Stimulated activated memory B cell treated with anti-CD40 and anti-IgM and Interleukin-4, amounts not matched to agents 10 μg/mL and 1 μg/mL and 100 μg/mL, for 72 hours (primary cell): ENCODE data around the gene EYS.
A peak's percentile ranks its signal among the peaks of the same experiment; 100 is the strongest.

Experiments used
- ATAC-seq: fragments of 150-1000 bp; cut with Tn5 transposase; 2 replicates; pipeline ENCODE4 v1.10.0; 2021
- H3K27ac Mint-ChIP-seq: one replicate; pipeline ENCODE4 v1.8.0; 2022; ENCODE audit warnings: mild to moderate bottlenecking, mixed read lengths
- H3K27me3 Mint-ChIP-seq: one replicate; pipeline ENCODE4 v1.8.0; 2022; ENCODE audit warnings: mixed read lengths
- H3K36me3 Mint-ChIP-seq: one replicate; pipeline ENCODE4 v1.8.0; 2022; ENCODE audit warnings: mixed read lengths
- H3K4me1 Mint-ChIP-seq: one replicate; pipeline ENCODE4 v1.8.0; 2022; ENCODE audit warnings: mixed read lengths
- H3K4me3 Mint-ChIP-seq: one replicate; pipeline ENCODE4 v1.8.0; 2022; ENCODE audit warnings: mild to moderate bottlenecking, moderate library complexity, mixed read lengths
- H3K9me3 Mint-ChIP-seq: one replicate; pipeline ENCODE4 v1.8.0; 2022; ENCODE audit warnings: mixed read lengths

The EYS gene

GRCh38 chr6:63731930-63732329 lies 1975.1 kb downstream of the EYS start:
- no peak overlapping the region for H3K4me3 Mint-ChIP-seq
- H3K27ac Mint-ChIP-seq, result no peak overlapping the region
- no peak for ATAC-seq
- no peaks in the 10 kb centered on the region for H3K4me1 Mint-ChIP-seq
- H3K9me3 Mint-ChIP-seq, result peaks cover 13% of the 10 kb centered on the region
- peaks cover 6% of the 10 kb centered on the region for H3K36me3 Mint-ChIP-seq
- no peaks in the 10 kb centered on the region for H3K27me3 Mint-ChIP-seq

DNA sequence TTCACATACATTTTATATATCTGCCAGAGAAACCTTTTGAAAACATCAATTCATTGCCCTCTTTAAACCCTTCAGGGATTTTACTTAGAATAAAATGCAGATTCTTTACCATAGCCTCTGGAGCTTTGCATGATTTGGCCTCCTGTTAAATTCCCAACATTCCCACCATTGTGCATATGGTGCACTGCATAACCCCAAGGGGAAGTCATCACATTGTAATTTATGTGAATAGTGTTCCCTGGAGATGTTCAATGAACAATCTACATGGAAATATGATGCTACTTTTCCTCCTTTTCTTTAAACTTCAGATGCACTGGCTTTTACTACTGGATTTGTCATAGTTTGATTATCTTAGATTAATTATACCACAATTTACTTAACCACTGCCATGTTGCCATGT lies 1976.7 kb downstream of the EYS start:
- no peaks in the 10 kb centered on the region for H3K4me1 Mint-ChIP-seq
- ATAC-seq, result no peak
- no peak overlapping the region for H3K4me3 Mint-ChIP-seq
- no peaks in the 10 kb centered on the region for H3K27me3 Mint-ChIP-seq
- H3K27ac Mint-ChIP-seq, result no peak overlapping the region
- H3K9me3 Mint-ChIP-seq, result peaks cover 8% of the 10 kb centered on the region
- H3K36me3 Mint-ChIP-seq, result peaks cover 6% of the 10 kb centered on the region

DNA sequence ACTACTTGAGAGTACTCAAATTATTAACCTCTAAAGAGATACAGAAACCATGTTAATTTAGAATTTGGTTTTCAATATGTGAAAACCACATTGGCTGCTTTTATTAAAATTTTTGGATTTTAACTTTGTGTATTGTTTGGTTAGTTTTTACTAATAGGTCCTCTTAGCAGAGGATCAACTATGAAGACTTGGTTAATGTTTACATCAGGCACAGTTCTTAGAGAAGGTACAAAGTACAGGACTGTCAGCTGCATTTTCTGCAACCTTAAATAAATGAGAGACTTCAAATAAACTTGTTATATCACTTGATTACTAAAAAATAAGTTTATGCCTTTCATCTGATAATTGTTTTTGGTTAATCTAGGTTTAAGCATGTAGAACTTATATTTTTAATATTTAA lies 1982.3 kb downstream of the EYS start:
- no peaks in the 10 kb centered on the region for H3K27me3 Mint-ChIP-seq
- H3K4me3 Mint-ChIP-seq, result no peak overlapping the region
- ATAC-seq, result no peak
- H3K36me3 Mint-ChIP-seq, result peaks cover 4% of the 10 kb centered on the region
- H3K9me3 Mint-ChIP-seq, result no peaks in the 10 kb centered on the region
- H3K27ac Mint-ChIP-seq, result no peak overlapping the region
- no peaks in the 10 kb centered on the region for H3K4me1 Mint-ChIP-seq

- ATAC-seq, result no peak
- no peaks in the 10 kb centered on the region for H3K4me1 Mint-ChIP-seq
- no peak overlapping the region for H3K4me3 Mint-ChIP-seq
- H3K9me3 Mint-ChIP-seq, result no peaks in the 10 kb centered on the region
- H3K36me3 Mint-ChIP-seq, result peaks cover 5% of the 10 kb centered on the region
- no peak overlapping the region for H3K27ac Mint-ChIP-seq
- H3K27me3 Mint-ChIP-seq, result no peaks in the 10 kb centered on the region
These were observed 1985.8 kb downstream of the EYS start for GRCh38 chr6:63721181-63721580.

DNA sequence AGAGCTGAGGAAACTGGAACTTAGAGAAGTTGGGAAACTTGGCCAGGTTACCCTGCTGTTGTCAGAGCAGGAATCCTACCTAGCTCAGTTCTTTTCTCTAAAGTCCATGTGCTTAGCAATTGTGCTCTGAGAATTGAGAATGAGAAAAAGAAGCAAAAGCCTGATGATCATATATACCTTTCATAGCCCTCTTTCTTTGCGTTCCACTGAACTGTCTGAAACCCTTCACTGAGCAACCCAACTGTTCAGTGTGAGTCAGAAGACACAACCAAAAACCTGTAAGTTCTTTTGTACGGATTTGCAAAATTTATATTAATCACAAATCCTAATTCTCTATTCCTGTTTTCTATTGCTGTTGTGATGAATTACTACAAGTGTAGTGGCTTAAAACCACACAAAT lies 1990.9 kb downstream of the EYS start:
- Mint-ChIP-seq H3K27me3 (no peaks in the 10 kb centered on the region), H3K4me1 (no peaks in the 10 kb centered on the region), H3K36me3 (peaks cover 30% of the 10 kb centered on the region), H3K9me3 (no peaks in the 10 kb centered on the region), H3K27ac (no peak overlapping the region), H3K4me3 (no peak overlapping the region)
- ATAC-seq, result no peak

GRCh38 chr6:63714091-63714490 lies 1992.9 kb downstream of the EYS start:
- Mint-ChIP-seq H3K9me3 (no peaks in the 10 kb centered on the region), H3K27me3 (no peaks in the 10 kb centered on the region), H3K4me1 (no peaks in the 10 kb centered on the region), H3K27ac (no peak overlapping the region), H3K4me3 (no peak overlapping the region), H3K36me3 (peaks cover 45% of the 10 kb centered on the region)
- no peak for ATAC-seq

DNA sequence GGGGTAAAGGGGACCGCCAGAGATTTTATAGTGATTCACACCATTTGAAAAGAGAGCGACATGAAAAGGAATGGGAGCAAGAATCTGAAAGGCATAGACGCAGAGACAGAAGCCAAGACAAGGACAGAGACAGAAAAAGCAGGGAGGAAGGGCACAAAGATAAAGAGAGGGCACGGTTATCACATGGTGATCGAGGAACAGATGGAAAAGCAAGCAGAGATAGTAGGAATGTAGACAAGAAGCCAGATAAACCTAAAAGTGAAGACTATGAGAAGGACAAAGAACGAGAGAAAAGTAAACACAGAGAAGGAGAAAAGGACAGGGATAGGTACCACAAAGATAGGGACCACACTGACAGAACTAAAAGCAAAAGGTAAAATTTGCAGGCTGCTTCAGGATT lies 1993.7 kb downstream of the EYS start:
- ATAC-seq, result no peak
- no peaks in the 10 kb centered on the region for H3K9me3 Mint-ChIP-seq
- peaks cover 46% of the 10 kb centered on the region for H3K36me3 Mint-ChIP-seq
- H3K4me1 Mint-ChIP-seq, result no peaks in the 10 kb centered on the region
- no peak overlapping the region for H3K27ac Mint-ChIP-seq
- H3K4me3 Mint-ChIP-seq, result no peak overlapping the region
- no peaks in the 10 kb centered on the region for H3K27me3 Mint-ChIP-seq

GRCh38 chr6:63709148-63709547 lies 1997.9 kb downstream of the EYS start:
- H3K27ac Mint-ChIP-seq, result no peak overlapping the region
- no peak overlapping the region for H3K4me3 Mint-ChIP-seq
- H3K9me3 Mint-ChIP-seq, result no peaks in the 10 kb centered on the region
- no peaks in the 10 kb centered on the region for H3K27me3 Mint-ChIP-seq
- no peak for ATAC-seq
- peaks cover 66% of the 10 kb centered on the region for H3K36me3 Mint-ChIP-seq
- H3K4me1 Mint-ChIP-seq, result no peaks in the 10 kb centered on the region

DNA sequence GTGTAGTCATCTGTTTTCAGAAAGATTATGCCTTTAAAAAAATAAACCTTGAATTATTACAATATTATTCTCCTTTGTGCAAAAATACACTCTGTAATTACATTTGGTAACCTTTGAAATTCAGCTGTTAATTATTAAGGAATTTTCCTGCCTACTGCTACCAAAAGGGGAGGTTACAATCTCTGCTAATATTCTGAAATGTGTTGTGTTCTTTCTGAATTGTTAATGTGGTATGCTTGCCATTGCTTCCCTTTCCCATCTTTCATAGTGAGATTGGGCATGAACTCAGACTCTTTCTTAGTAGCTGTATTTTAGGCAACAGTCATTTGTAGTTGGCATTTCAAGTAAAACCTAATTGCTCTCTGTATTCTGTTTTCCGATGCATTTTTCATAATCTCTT lies 1998.4 kb downstream of the EYS start:
- no peaks in the 10 kb centered on the region for H3K27me3 Mint-ChIP-seq
- no peak overlapping the region for H3K27ac Mint-ChIP-seq
- H3K36me3 Mint-ChIP-seq, result peaks cover 67% of the 10 kb centered on the region
- no peaks in the 10 kb centered on the region for H3K4me1 Mint-ChIP-seq
- no peak overlapping the region for H3K4me3 Mint-ChIP-seq
- no peaks in the 10 kb centered on the region for H3K9me3 Mint-ChIP-seq
- ATAC-seq, result no peak

DNA sequence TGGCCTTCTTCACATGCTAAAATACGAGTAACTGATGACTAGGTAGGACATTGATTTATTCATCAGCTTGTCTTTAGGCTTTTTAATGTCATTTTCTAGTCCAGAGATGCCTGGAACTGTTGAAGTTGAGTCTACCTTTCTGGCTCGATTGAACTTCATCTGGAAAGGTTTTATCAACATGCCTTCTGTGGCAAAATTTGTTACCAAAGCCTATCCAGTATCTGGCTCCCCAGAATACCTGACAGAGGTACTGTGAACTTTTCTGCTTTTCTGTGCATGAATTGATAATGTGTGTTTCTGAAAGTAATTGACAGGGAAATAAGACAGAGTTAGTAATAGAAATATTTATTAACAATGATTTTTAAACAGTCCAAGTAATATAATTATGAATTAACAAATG lies 2000.4 kb downstream of the EYS start:
- H3K27ac Mint-ChIP-seq, result no peak overlapping the region
- H3K9me3 Mint-ChIP-seq, result no peaks in the 10 kb centered on the region
- no peak overlapping the region for H3K4me3 Mint-ChIP-seq
- peaks cover 60% of the 10 kb centered on the region for H3K36me3 Mint-ChIP-seq
- no peaks in the 10 kb centered on the region for H3K27me3 Mint-ChIP-seq
- no peaks in the 10 kb centered on the region for H3K4me1 Mint-ChIP-seq
- ATAC-seq, result no peak

- Mint-ChIP-seq H3K4me1 (no peaks in the 10 kb centered on the region), H3K27ac (peak overlapping the region; percentile 27), H3K4me3 (no peak overlapping the region)
These were observed 2001.3 kb downstream of the EYS start for GRCh38 chr6:63705707-63706106.

DNA sequence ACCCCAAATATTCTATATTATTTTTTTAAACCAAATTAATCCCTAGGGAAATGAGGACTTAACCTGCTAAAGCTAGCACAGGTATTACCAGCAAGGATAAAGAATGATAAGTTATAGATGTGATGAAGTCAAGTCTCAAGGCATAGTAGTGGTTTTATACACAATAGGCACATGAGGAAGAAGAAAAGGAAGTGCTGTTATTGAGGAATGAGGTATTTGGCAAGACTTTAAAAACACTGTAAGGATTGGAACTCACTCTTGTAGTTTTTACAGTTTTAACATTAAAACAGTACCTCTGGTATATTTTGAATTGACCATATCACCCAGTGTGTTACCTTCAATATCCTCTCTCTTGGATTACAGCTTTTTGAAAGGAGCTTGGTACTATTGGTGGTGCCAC lies 2016.8 kb downstream of the EYS start:
- no peaks in the 10 kb centered on the region for H3K27me3 Mint-ChIP-seq
- ATAC-seq, result no peak
- H3K36me3 Mint-ChIP-seq, result peaks cover 29% of the 10 kb centered on the region
- H3K9me3 Mint-ChIP-seq, result no peaks in the 10 kb centered on the region
- no peak overlapping the region for H3K27ac Mint-ChIP-seq
- H3K4me3 Mint-ChIP-seq, result no peak overlapping the region
- H3K4me1 Mint-ChIP-seq, result peaks cover 18% of the 10 kb centered on the region

More at GRCh38 chr6:63705707-63706106, 2001.3 kb downstream of the EYS start:
- no peak for ATAC-seq
- Mint-ChIP-seq H3K27me3 (no peaks in the 10 kb centered on the region), H3K9me3 (no peaks in the 10 kb centered on the region), H3K36me3 (peaks cover 57% of the 10 kb centered on the region)

DNA sequence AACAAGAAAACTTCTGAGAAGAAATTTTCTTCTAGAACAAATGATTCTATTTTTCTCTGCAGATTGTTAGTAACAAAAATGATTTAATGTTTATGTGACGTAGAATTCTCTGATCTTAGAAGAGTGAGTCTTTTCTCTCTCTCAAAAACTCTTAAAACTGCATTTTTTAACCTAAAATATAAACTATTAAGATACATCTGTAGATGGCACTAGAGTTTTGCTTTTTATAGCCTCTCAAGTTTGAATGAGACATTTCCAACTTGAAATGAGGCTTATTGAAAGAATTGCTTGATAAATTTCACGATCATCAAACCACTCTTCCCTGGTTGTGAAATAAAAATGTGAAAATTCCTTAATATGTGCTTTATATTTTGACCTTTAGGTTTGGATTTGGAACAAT lies 2017.6 kb downstream of the EYS start:
- no peak for ATAC-seq
- Mint-ChIP-seq H3K9me3 (no peaks in the 10 kb centered on the region), H3K36me3 (peaks cover 27% of the 10 kb centered on the region)

DNA sequence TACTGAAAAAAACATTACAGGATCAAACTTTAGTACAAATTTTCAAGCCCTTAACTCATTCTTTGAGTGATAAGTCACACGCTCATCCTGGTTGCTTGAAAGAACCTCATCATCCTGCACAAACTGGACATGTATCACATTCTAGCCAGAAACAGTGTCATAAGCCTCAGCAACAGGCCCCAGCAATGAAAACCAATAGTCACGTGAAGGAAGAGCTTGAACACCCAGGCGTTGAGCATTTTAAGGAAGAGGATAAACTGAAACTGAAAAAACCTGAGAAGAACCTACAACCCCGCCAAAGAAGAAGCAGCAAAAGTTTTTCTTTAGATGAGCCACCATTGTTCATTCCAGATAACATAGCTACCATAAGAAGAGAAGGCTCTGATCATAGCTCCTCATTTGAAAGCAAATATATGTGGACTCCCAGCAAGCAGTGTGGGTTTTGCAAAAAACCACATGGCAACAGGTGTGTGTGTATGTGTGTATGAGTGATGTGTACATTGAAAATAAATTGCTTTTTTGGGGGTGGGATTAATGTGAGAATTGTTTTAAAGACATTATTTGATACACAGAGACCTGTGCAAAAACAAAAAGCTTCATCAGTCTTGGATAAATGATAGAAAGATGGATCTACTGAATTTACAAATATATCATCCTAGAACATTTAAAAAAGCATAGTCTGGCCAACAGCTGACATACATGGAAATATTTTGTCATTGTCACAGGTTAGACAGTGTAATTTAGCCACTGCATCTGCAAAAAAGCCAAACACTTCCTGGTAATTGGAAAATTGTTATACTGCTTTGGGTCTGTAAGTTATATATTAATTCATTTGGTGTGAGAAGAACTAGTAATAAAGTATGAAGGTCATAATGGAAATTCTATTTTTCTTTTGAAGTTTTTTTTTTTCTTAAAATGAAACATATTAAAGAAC lies 2021.3 kb downstream of the EYS start:
- Mint-ChIP-seq H3K4me3 (peak overlapping the region; percentile 9), H3K27me3 (no peaks in the 10 kb centered on the region), H3K36me3 (peaks cover 35% of the 10 kb centered on the region), H3K27ac (peak overlapping the region; percentile 59), H3K9me3 (no peaks in the 10 kb centered on the region), H3K4me1 (peaks cover 51% of the 10 kb centered on the region)
- peak; percentile 83 for ATAC-seq

More for the DNA sequence above, 2017.6 kb downstream of the EYS start:
- Mint-ChIP-seq H3K27ac (no peak overlapping the region), H3K27me3 (no peaks in the 10 kb centered on the region), H3K4me1 (peaks cover 26% of the 10 kb centered on the region), H3K4me3 (no peak overlapping the region)

DNA sequence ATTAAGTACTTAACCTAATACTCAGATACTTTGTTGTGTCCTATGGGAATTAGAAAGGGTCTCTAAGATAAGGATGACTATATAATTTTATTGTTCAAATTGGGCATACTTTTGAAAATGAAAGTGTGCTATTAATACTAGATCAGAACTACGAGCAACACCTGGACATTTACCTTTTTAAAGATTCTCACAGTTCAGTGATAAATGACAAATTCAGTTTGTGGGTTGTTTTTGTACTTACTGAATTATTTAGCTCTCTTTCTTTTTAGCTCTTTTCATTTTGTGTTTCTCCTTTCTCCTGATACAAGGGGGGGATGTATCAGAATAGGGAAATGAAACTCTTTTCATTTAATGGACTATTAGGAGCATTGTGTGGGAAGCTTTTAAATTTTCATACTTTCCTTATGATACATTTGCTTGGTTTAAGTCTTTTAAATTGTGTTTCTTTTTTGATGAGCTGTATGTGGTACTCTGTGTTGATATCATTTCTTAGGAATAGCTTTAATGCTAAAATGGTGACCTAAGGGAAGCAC lies 2023.9 kb downstream of the EYS start:
- no peaks in the 10 kb centered on the region for H3K27me3 Mint-ChIP-seq
- no peaks in the 10 kb centered on the region for H3K9me3 Mint-ChIP-seq
- peak overlapping the region; percentile 35 for H3K27ac Mint-ChIP-seq
- peaks cover 69% of the 10 kb centered on the region for H3K4me1 Mint-ChIP-seq
- H3K36me3 Mint-ChIP-seq, result peaks cover 48% of the 10 kb centered on the region
- ATAC-seq, result no peak
- no peak overlapping the region for H3K4me3 Mint-ChIP-seq

DNA sequence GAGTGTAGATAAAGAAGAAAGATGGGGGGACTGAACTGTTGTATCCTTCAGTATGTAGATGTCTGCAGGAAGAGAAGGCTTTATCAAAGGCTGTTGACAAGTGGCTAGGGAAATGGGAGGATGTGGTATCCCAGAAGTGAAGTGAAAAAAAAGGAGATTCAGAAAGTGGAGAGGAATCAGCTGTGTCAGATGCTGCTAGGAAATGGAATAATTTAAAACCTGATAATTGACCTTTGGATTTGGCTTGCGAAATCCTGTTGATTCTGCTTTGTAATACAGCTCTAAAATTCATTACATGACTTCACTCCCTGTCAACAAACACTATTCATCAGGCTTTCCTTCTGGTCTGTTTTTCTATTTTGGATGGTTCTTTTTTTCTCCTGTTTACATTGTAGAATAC lies 2029.7 kb downstream of the EYS start:
- Mint-ChIP-seq H3K4me1 (peaks cover 51% of the 10 kb centered on the region), H3K27me3 (no peaks in the 10 kb centered on the region), H3K27ac (no peak overlapping the region), H3K9me3 (no peaks in the 10 kb centered on the region), H3K36me3 (peaks cover 26% of the 10 kb centered on the region), H3K4me3 (no peak overlapping the region)
- no peak for ATAC-seq
